Measurements from ENCODE around the gene JAG2.

JAG2 gene

GRCh38 chr14:105138021-105138541 is 30.5 kb downstream of the JAG2 start:
- DNase-seq: no peak

GRCh38 chr14:105137481-105138020 is 31.0 kb downstream of the JAG2 start:
- no peak for DNase-seq

GRCh38 chr14:105136401-105137322 is 31.9 kb downstream of the JAG2 start:
- no peak for DNase-seq

GRCh38 chr14:105135700-105136395 is 32.7 kb downstream of the JAG2 start:
- DNase-seq: no peak

GRCh38 chr14:105132921-105133654 is 35.5 kb downstream of the JAG2 start:
- no peak for DNase-seq

DNA sequence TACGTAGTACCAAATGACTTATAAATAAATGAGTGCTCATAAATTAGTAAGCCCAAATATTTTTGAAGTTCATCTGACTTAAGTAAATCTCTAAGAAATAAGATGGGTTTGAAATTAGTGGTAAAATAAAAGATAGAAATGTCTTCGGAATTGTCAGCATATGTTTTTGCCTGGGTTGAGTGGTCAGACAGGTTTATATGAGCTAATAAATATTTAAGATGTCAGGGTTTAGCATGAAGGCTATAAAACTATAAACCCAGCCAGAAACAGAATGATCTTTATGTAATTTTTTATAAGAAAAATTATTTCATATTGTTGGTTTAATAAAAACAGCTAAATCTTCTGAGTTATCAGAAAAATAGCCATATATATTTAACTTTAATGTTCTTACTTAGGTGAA is 37.3 kb downstream of the JAG2 start:
- no peak for DNase-seq

GRCh38 chr14:105128059-105128458 is 40.5 kb downstream of the JAG2 start:
- DNase-seq: no peak

- no peak for DNase-seq
Observed at GRCh38 chr14:105126981-105127329, 41.6 kb downstream of the JAG2 start.

GRCh38 chr14:105126126-105126980 is 42.2 kb downstream of the JAG2 start:
- DNase-seq: no peak

DNA sequence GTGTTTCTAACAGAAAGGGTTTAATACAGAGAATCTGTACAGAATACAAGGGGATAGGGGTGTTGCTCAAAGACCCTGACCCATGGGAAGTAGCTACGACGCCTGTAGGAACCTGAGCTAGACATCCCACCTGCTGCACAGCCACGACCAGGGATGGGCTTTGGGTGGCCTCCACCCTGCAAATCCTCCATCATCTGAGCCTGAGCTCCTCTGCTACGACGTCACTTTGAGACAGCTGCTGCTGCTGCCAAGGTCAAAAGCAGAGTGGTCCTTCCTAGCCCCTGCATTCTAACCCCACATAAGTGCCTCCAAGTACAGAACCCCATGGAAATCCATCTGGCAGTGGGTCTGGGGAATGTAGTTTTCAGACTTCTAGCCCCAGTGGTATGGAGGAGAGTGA is 43.8 kb downstream of the JAG2 start:
- no peak for DNase-seq

DNA sequence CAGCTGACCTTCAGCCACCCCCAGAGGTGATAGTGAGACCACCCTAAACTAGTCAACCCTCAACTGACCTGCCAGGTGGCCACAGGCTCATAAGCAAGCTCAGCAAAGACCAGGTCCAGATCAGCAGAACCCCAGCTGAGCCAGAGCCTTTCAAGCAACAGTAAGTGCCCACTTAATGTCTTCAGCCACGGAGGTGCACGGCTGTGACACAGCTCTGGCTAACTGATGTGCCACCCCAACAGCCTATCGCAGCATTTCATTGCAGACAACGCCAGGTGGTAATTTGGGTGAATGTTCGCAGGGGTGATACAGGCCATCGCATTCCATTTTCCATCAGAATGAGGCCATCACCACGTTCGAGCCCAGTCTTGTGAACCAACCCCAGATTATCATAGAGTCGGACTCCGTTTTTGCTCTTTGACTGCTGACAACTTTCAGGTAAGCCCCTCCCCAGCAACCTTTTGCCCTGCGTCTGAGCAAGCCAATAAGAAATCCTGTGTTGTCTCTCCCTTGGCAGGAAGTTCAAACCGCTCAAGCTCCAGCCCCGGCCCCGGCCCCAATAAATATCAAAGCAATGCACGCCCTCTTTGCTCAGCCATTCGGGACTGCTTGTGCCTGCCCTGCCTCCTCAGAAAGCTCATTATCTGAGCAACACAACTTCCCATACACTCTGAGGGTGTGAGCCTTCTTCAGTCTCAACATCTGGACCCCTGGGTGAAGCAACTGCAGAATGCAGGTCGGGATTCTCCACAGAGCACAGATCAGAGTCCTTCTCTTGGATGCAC is 44.4 kb downstream of the JAG2 start:
- no peak for DNase-seq

DNA sequence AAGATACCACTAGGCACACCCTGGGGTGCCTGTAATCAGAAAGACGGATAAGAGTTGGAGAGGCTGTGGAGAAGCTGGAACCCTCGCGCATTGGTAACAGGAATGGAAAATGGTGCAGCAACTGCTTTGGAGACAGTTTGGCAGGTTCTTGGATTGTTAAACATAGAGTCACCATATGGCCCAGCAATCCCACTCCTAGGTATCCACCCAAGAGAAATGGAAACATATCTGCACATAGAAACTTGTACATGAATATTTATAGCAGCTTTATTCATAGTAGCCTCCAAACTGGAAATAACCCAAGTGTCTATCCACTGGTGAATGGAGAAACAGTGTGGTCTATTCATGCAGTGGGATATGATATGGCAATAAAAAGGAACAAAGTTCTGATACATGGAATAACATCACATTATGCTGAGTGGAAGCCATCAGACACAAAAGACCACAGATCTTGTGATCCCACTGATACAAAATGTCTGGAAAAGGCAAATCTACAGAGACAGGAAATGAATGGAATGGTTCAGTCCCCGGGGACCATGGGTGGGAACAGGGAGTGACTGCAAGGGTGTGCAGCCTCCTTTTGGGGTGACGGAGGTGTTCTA is 45.4 kb downstream of the JAG2 start:
- no peak for DNase-seq

- DNase-seq: no peak
Observed at GRCh38 chr14:105120056-105120455, 48.5 kb downstream of the JAG2 start.

- DNase-seq: no peak
Observed at GRCh38 chr14:105119408-105120025, 49.1 kb downstream of the JAG2 start.

GRCh38 chr14:105118646-105119407 is 49.7 kb downstream of the JAG2 start:
- no peak for DNase-seq

GRCh38 chr14:105117710-105118385 is 50.7 kb downstream of the JAG2 start:
- DNase-seq: no peak

GRCh38 chr14:105117257-105117646 is 51.3 kb downstream of the JAG2 start:
- DNase-seq: no peak

DNA sequence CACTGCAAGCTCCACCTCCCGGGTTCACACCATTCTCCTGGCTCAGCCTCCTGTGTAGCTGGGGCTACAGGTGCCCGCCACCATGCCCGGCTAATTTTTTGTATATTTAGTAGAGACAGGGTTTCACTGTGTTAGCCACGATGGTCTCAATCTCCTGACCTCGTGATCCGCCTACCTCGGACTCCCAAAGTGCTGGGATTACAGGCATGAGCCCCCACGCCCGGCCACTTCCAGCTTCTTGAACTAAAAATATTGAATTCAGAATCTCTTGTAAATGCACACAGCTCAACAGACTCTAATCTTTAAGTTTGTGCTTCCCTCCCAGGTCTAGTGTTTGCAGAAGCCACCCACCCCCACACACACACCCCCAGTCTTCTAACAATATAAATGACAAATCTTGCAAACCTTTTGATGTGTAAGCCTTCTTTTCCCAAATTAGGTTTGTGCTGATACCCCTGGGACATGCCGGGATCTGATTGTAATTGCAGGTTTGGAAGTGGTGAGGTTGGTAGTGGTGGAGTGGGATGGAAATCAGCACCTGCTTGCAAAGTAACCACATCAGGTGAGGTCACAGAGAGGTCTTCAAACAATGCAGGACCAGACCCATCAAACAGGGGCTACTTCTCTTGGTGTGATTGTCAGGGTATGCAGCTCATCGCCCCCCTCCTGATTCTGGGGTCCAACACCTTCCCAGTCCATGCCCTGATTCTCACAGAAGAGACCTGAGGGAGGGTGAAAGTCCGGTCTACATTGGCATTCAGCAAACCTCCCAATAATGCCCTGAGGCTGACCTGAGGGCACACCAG is 51.9 kb downstream of the JAG2 start:
- DNase-seq: no peak
